ENCODE data around the gene ZBTB20. TPM values are rescaled to one million over a fixed set of nuclear protein-coding genes. Genes with fewer than 3 reads are reported as not detected.

ZBTB20 gene
- total RNA-seq, 3 donors from 2014 or later = 62.9 to 150 (median 109) TPM

DNA sequence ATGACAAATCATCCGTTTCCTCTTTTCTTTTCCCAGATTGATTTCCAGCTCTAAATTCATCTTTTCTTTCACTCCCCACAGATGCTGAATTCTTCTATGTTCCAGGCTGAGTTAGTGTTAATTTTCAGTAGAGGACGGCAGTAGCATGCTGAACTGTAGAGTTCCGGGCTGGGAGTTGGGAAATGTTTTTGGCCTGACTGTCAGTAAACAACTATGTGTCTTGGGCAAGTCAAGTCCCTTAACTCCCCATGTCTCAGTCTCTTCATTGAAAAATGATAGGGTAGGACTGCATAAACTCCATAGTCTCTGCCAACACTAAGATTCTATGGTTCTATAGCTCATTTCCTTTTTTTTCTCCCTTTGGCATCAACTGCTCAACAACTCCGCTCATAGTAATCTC is 519.3 kb downstream of the ZBTB20 start:
- no peak for TF ChIP-seq POLR2AphosphoS5 (IDR thresholded peaks at IDR 0.05)
- TF ChIP-seq, protein P1, sequence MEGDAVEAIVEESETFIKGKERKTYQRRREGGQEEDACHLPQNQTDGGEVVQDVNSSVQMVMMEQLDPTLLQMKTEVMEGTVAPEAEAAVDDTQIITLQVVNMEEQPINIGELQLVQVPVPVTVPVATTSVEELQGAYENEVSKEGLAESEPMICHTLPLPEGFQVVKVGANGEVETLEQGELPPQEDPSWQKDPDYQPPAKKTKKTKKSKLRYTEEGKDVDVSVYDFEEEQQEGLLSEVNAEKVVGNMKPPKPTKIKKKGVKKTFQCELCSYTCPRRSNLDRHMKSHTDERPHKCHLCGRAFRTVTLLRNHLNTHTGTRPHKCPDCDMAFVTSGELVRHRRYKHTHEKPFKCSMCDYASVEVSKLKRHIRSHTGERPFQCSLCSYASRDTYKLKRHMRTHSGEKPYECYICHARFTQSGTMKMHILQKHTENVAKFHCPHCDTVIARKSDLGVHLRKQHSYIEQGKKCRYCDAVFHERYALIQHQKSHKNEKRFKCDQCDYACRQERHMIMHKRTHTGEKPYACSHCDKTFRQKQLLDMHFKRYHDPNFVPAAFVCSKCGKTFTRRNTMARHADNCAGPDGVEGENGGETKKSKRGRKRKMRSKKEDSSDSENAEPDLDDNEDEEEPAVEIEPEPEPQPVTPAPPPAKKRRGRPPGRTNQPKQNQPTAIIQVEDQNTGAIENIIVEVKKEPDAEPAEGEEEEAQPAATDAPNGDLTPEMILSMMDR (IDR thresholded peaks at IDR 0.05) = no peak
- no peak for TF ChIP-seq POLR2A (IDR thresholded peaks at IDR 0.05)
- H3K4me1 ChIP-seq = no peaks in the 10 kb centered on the region
- H3K36me3 ChIP-seq = no peaks in the 10 kb centered on the region
- peak overlapping the region in 1 of 2 donors; percentile 70 for H3K27ac ChIP-seq
- H3K9me3 ChIP-seq = no peaks in the 10 kb centered on the region
- H3K4me3 ChIP-seq = no peak overlapping the region
- intact Hi-C loops (cut with DNase I; ENCODE audit: low total_unique reads) = no loop called here
- no peak for DNase-seq (ENCODE audit: low spot score in 2 of 2)
- no peaks in the 10 kb centered on the region for H3K27me3 ChIP-seq

DNA sequence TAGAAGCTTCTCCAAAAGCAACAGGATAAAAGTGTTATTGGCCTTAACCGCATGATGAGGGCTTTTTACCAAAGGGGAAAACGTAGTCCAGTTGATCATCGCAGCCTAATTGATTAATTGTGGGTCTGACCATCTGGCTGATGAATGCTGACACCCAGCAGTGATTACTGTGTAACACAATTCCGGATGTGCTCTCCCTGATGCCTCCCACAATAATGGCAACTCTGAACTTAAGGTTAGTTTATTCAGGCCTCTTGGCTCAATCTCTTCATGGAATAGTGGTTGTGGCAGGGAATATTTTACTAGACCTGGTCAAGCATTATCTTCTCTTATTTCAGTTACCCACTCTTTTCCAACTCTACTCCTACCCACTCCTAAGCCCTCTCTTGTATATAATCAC is 520.3 kb downstream of the ZBTB20 start:
- intact Hi-C loops (cut with DNase I; ENCODE audit: low total_unique reads) = no loop called here
- H3K9me3 ChIP-seq = no peaks in the 10 kb centered on the region
- TF ChIP-seq, protein P1 (IDR thresholded peaks at IDR 0.05) = no peak
- TF ChIP-seq POLR2AphosphoS5 (IDR thresholded peaks at IDR 0.05) (no peak), POLR2A (IDR thresholded peaks at IDR 0.05) (no peak)
- H3K27me3 ChIP-seq = no peaks in the 10 kb centered on the region
- no peaks in the 10 kb centered on the region for H3K36me3 ChIP-seq
- H3K4me3 ChIP-seq = no peak overlapping the region
- DNase-seq (ENCODE audit: low spot score in 2 of 2) = no peak
- peak overlapping the region; percentile 70 to 87 for H3K27ac ChIP-seq
- H3K4me1 ChIP-seq = no peaks in the 10 kb centered on the region

DNA sequence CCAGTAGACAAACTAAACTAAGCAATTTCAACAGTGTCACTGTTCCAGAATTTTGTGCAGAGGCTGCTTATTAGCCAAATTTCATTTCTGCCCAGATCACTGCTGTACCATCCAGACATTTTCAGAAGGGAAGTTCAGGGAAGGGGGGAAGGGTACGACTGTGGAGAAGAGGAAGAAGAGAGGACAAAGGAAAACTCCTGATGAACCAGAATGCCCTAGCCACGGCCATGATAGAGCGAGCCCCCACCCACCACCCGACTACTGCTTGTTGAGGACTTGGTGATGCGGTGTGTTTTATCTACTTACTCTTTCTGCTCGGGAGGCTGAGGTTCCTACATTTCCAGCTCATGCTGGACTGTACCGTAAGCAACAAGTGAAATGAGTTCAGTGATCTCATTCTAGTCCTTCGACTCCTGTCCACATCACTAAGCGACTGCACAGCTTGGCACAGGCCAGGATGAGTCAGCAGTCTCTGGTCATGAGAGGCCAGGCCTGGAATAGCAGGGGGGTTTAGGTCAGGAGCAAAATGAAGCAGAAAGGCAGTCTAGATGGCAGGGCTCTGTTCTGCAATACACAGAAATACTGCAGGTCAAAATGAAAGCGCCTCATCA is 522.4 kb downstream of the ZBTB20 start:
- peak; percentile 71 to 81 for DNase-seq (ENCODE audit: low spot score in 2 of 2)
- TF ChIP-seq POLR2AphosphoS5 (IDR thresholded peaks at IDR 0.05) = peak; percentile 79 to 95 (median 90)
- TF ChIP-seq, protein P1 (IDR thresholded peaks at IDR 0.05) = no peak
- H3K9me3 ChIP-seq = no peaks in the 10 kb centered on the region
- intact Hi-C loops (cut with DNase I; ENCODE audit: low total_unique reads) = no loop called here
- peak overlapping the region; percentile 34 to 62 (median 50) for H3K4me3 ChIP-seq
- no peaks in the 10 kb centered on the region for H3K36me3 ChIP-seq
- H3K27ac ChIP-seq = peak overlapping the region; percentile 87 to 95
- no peaks in the 10 kb centered on the region for H3K4me1 ChIP-seq
- H3K27me3 ChIP-seq = no peaks in the 10 kb centered on the region

DNA sequence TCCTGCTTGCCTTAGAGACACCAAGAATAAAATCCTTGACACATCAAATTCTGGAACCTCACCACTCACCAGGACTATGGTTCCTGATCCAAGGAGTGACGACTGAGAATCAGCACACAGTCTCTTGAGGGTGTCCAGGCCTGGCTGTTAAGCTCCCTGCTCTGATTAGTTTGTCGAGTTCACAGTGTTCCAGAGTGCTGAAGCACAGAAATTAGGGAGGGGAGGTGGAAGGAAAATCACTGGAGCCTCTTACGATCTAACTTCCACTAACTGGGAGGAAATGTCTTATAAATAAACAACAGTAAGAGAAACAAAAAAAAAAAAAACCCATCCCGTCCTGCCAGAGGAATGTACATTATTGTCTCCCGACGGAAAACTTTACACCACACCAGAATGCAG is 523.0 kb downstream of the ZBTB20 start:
- peak overlapping the region; percentile 34 to 62 (median 50) for H3K4me3 ChIP-seq
- H3K9me3 ChIP-seq = no peaks in the 10 kb centered on the region
- intact Hi-C loops (cut with DNase I; ENCODE audit: low total_unique reads) = no loop called here
- no peak for DNase-seq (ENCODE audit: low spot score in 2 of 2)
- H3K27me3 ChIP-seq = no peaks in the 10 kb centered on the region
- H3K36me3 ChIP-seq = no peaks in the 10 kb centered on the region
- H3K27ac ChIP-seq = peak overlapping the region; percentile 87 to 95
- TF ChIP-seq, protein P1 (IDR thresholded peaks at IDR 0.05) = no peak
- TF ChIP-seq POLR2A (IDR thresholded peaks at IDR 0.05) (no peak), POLR2AphosphoS5 (IDR thresholded peaks at IDR 0.05) (peak in 1 of 3 donors; percentile 30)
- H3K4me1 ChIP-seq = no peaks in the 10 kb centered on the region

DNA sequence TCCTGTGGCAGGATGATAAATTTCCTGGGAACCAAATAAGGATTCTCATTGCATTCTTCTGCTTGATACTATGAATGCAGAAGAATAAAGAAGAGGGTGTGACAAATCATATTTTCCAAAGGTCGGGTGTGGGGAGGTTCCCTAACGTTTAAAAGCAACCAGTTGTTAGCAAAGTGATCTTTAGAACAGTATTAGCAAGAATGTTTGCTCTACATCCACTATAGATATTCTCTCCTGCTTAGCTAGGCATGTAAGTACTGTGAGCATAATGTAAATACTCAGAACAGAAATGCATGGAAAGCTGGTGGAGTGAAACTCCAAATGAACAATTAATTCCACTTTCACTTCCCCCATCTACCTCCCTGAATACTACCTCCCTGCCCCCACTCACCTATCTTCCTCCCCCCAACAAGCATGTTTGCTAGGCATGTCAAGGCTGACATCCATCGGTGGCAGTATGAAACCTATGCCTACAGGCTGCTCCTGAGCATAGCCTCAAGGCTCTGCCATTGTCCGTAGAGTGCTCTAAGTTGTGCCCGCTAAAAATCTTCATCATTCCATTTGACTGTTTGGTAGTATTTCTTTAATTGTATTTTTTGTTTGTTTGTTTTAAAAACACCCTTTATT is 523.6 kb downstream of the ZBTB20 start:
- no peak for TF ChIP-seq POLR2A (IDR thresholded peaks at IDR 0.05)
- TF ChIP-seq POLR2AphosphoS5 (IDR thresholded peaks at IDR 0.05) = no peak
- TF ChIP-seq, protein P1 (IDR thresholded peaks at IDR 0.05) = no peak
- Histone ChIP-seq H3K27me3 (no peaks in the 10 kb centered on the region), H3K27ac (peak overlapping the region; percentile 87 to 95), H3K4me1 (no peaks in the 10 kb centered on the region), H3K9me3 (no peaks in the 10 kb centered on the region), H3K36me3 (no peaks in the 10 kb centered on the region), H3K4me3 (peak overlapping the region; percentile 34 to 62 (median 50))
- no peak for DNase-seq (ENCODE audit: low spot score in 2 of 2)
- intact Hi-C loops (cut with DNase I; ENCODE audit: low total_unique reads) = no loop called here
